ENCODE results near the gene SERPINA1. TPM values are rescaled to one million over a fixed set of nuclear protein-coding genes. Genes with fewer than 3 reads are reported as not detected.

Gene SERPINA1
- total RNA-seq, 3 donors from 2014 or later (not counting 1 experiment from before 2014, with no cell fraction given) = 12.7 to 65.3 (median 48.3) TPM

- WGBS (ENCODE audit: insufficient coverage) = 79% methylated on average over 7 of the region's 7 CpGs
- Mint-ChIP-seq H3K36me3 (no peaks in the 10 kb centered on the region), H3K4me3 (no peak overlapping the region), H3K27ac (no peak overlapping the region), H3K9me3 (no peaks in the 10 kb centered on the region), H3K4me1 (no peaks in the 10 kb centered on the region), H3K27me3 (ENCODE audit: low read depth in 2 of 2) (peaks cover 0 to 5% of the 10 kb centered on the region in 2 donors)
- H3K27ac ChIP-seq (ENCODE audit: low read length) = no peak overlapping the region
- ATAC-seq (no peak), DNase-seq (no peak)
- no peak for TF ChIP-seq CTCF (IDR thresholded peaks at IDR 0.05)
- H3K9me3 ChIP-seq (ENCODE audit: control insufficient read depth, insufficient read depth, low read length) = no peaks in the 10 kb centered on the region
- no peaks in the 10 kb centered on the region for H3K27me3 ChIP-seq (ENCODE audit: control insufficient read depth, insufficient read depth, low read length)
- intact Hi-C loops (cut with micrococcal nuclease) = no loop called here
- no peak overlapping the region for H3K4me3 ChIP-seq (ENCODE audit: low read length)
- H3K36me3 ChIP-seq (ENCODE audit: control insufficient read depth, insufficient read depth, low read length) = no peaks in the 10 kb centered on the region
- no peaks in the 10 kb centered on the region for H3K4me1 ChIP-seq (ENCODE audit: control insufficient read depth, insufficient read depth, low read length)
These were observed 7.0 kb downstream of the SERPINA1 start for GRCh38 chr14:94381149-94382030.

- no peak for TF ChIP-seq CTCF (IDR thresholded peaks at IDR 0.05)
These were observed 7.9 kb downstream of the SERPINA1 start for GRCh38 chr14:94380225-94381148.

GRCh38 chr14:94379291-94380224 lies 8.8 kb downstream of the SERPINA1 start:
- Mint-ChIP-seq H3K9me3 (no peaks in the 10 kb centered on the region), H3K4me3 (no peak overlapping the region), H3K27me3 (ENCODE audit: low read depth in 2 of 2) (peaks cover 0 to 5% of the 10 kb centered on the region in 2 donors), H3K27ac (no peak overlapping the region), H3K36me3 (no peaks in the 10 kb centered on the region), H3K4me1 (no peaks in the 10 kb centered on the region)
- Histone ChIP-seq H3K36me3 (ENCODE audit: control insufficient read depth, insufficient read depth, low read length) (no peaks in the 10 kb centered on the region), H3K4me1 (ENCODE audit: control insufficient read depth, insufficient read depth, low read length) (no peaks in the 10 kb centered on the region), H3K4me3 (ENCODE audit: low read length) (no peak overlapping the region), H3K9me3 (ENCODE audit: control insufficient read depth, insufficient read depth, low read length) (no peaks in the 10 kb centered on the region), H3K27me3 (ENCODE audit: control insufficient read depth, insufficient read depth, low read length) (no peaks in the 10 kb centered on the region), H3K27ac (ENCODE audit: low read length) (no peak overlapping the region)
- TF ChIP-seq CTCF (IDR thresholded peaks at IDR 0.05) = no peak
- intact Hi-C loops (cut with micrococcal nuclease) = no loop called here
- DNase-seq (no peak), ATAC-seq (no peak)
- 78% methylated on average over 16 of the region's 16 CpGs for whole genome bisulfite sequencing (ENCODE audit: insufficient coverage)

More at GRCh38 chr14:94380225-94381148, 7.9 kb downstream of the SERPINA1 start:
- H3K27ac ChIP-seq (ENCODE audit: low read length) = no peak overlapping the region
- intact Hi-C loops (cut with micrococcal nuclease) = no loop called here
- H3K4me3 Mint-ChIP-seq = no peak overlapping the region
- no peaks in the 10 kb centered on the region for H3K9me3 Mint-ChIP-seq
- no peak overlapping the region for H3K27ac Mint-ChIP-seq
- H3K27me3 Mint-ChIP-seq (ENCODE audit: low read depth in 2 of 2) = peaks cover 0 to 5% of the 10 kb centered on the region in 2 donors
- H3K4me1 ChIP-seq (ENCODE audit: control insufficient read depth, insufficient read depth, low read length) = no peaks in the 10 kb centered on the region
- no peaks in the 10 kb centered on the region for H3K36me3 ChIP-seq (ENCODE audit: control insufficient read depth, insufficient read depth, low read length)
- no peaks in the 10 kb centered on the region for H3K9me3 ChIP-seq (ENCODE audit: control insufficient read depth, insufficient read depth, low read length)
- H3K27me3 ChIP-seq (ENCODE audit: control insufficient read depth, insufficient read depth, low read length) = no peaks in the 10 kb centered on the region
- no peak overlapping the region for H3K4me3 ChIP-seq (ENCODE audit: low read length)
- H3K36me3 Mint-ChIP-seq = no peaks in the 10 kb centered on the region
- DNase-seq = no peak
- H3K4me1 Mint-ChIP-seq = no peaks in the 10 kb centered on the region
- no peak for ATAC-seq
- WGBS (ENCODE audit: insufficient coverage) = 82% methylated on average over 15 of the region's 16 CpGs

All from natural killer cell (primary cell).